Measurements from ENCODE around the gene MTARC2.

MTARC2 gene

GRCh38 chr1:220770245-220770913 is 22.3 kb downstream of the MTARC2 start:
- DNase-seq (ENCODE audit: low read depth): no peak

GRCh38 chr1:220772846-220773245 is 24.7 kb downstream of the MTARC2 start:
- DNase-seq (ENCODE audit: low read depth): no peak

- no peak for DNase-seq (ENCODE audit: low read depth)
Measured at GRCh38 chr1:220775240-220775853, 27.2 kb downstream of the MTARC2 start.

GRCh38 chr1:220776254-220776653 is 28.1 kb downstream of the MTARC2 start:
- no peak for DNase-seq (ENCODE audit: low read depth)

- peak; percentile 40 for DNase-seq (ENCODE audit: low read depth)
Measured at GRCh38 chr1:220776720-220777326, 28.7 kb downstream of the MTARC2 start.

GRCh38 chr1:220783453-220783852 is 35.3 kb downstream of the MTARC2 start:
- no peak for DNase-seq (ENCODE audit: low read depth)

- no peak for DNase-seq (ENCODE audit: low read depth)
Measured at GRCh38 chr1:220784751-220785150, 36.6 kb downstream of the MTARC2 start.

- DNase-seq (ENCODE audit: low read depth): no peak
Measured at GRCh38 chr1:220785166-220786056, 37.3 kb downstream of the MTARC2 start.

- no peak for DNase-seq (ENCODE audit: low read depth)
Measured at GRCh38 chr1:220786057-220786336, 37.9 kb downstream of the MTARC2 start.

- DNase-seq (ENCODE audit: low read depth): no peak
Measured at GRCh38 chr1:220786337-220787068, 38.4 kb downstream of the MTARC2 start, which contains the start of gene MTARC1. TSS of gene MTARC1 (plus strand) at chr1:220786913. CDS start at chr1:220786945, 32 bp downstream.

GRCh38 chr1:220787069-220787619 is 39.0 kb downstream of the MTARC2 start:
- DNase-seq (ENCODE audit: low read depth): no peak

- DNase-seq (ENCODE audit: low read depth): no peak
Measured at GRCh38 chr1:220788900-220789299, 40.8 kb downstream of the MTARC2 start.

GRCh38 chr1:220789532-220790147 is 41.5 kb downstream of the MTARC2 start:
- no peak for DNase-seq (ENCODE audit: low read depth)

- no peak for DNase-seq (ENCODE audit: low read depth)
Measured at GRCh38 chr1:220791285-220791684, 43.2 kb downstream of the MTARC2 start.

- DNase-seq (ENCODE audit: low read depth): no peak
Measured at GRCh38 chr1:220791956-220792355, 43.8 kb downstream of the MTARC2 start.

GRCh38 chr1:220796530-220796929 is 48.4 kb downstream of the MTARC2 start:
- no peak for DNase-seq (ENCODE audit: low read depth)

GRCh38 chr1:220797044-220797443 is 48.9 kb downstream of the MTARC2 start:
- DNase-seq (ENCODE audit: low read depth): no peak

- no peak for DNase-seq (ENCODE audit: low read depth)
Measured at GRCh38 chr1:220797553-220797952, 49.4 kb downstream of the MTARC2 start.

GRCh38 chr1:220798338-220798737 is 50.2 kb downstream of the MTARC2 start:
- no peak for DNase-seq (ENCODE audit: low read depth)

GRCh38 chr1:220800262-220800661 is 52.1 kb downstream of the MTARC2 start:
- DNase-seq (ENCODE audit: low read depth): no peak

Data from CMK (cell line).